HG02970 (cell line): ENCODE measurements around the gene PCBP3.
"Not testable (repeated sequence)": the region's sequence is repeated elsewhere in the genome, so short reads cannot be mapped to it uniquely, and the experiment has no call there.

ENCODE experiments used
- ATAC-seq: cut with Tn5 transposase; IDR thresholded peaks from one replicate; pipeline ENCODE4 v1.9.1; 2021; ENCODE audit warnings: mild to moderate bottlenecking, moderate library complexity, moderate number of reproducible peaks; ENCODE audit not compliant: unreplicated experiment, low FRiP score

Gene PCBP3

GRCh38 chr21:45948576-45949141 is 305.1 kb downstream of the PCBP3 start:
- ATAC-seq: no peak

DNA sequence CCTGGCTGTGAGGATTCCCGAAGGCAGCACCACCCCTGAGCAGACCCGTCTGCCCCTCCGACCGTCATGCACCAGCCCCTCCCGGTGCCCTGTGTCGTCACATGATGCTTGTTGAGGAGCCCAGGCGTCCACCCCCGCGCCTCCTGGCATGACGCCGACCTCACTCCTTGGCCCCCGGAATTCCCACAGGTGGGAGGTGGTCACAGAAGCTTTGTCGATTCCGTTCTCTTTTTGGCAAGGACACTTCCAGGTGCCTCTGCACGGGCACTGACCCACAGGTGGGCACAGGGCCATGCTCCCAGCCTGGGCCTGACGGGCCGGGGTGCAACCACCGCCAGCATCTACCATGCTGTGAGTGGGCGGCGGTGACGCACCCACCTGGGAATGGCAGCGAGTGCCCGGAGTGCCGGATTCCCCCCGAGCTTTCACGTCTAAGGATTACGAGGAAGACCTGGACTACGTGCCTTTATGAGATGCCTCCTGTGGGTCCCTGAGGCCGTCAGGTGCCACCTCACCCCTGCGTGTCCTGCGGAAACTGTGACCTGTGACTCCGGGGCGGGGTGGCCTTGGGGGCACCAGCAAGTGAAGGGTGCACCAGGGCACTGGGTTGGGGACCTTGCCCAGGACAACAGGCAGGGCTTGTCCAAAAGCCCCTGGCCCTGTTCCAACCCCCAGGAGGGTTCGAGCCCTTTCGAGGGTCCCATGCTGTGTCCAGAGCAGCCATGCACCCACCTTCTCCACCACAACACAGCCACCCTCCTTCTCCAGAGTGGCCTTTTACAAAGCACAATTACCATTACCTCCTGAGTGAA is 306.6 kb downstream of the PCBP3 start:
- no peak for ATAC-seq

- no peak for ATAC-seq
Observed at GRCh38 chr21:45950740-45951515, 307.4 kb downstream of the PCBP3 start.

DNA sequence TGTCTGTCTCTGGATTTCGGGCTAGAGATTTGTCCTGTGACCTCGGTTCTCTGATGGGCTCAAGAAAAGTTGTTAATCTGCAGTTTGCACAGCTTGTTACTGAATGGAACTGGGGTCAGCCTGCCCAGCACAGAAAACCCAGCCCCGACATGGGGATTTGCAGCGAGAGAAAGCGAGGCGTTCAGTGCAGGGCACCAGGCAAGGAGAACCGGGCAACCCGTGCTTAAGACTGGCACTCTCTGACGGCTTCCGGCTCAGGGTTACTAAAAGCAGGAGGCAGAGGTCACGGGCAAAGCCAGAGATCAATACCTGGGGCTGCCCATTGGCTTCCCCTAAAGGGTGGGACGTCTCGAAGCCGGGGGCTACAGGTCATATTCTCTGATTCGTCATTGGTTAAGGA is 308.2 kb downstream of the PCBP3 start:
- no peak for ATAC-seq

GRCh38 chr21:45952527-45952926 is 309.0 kb downstream of the PCBP3 start:
- not testable (repeated sequence) for ATAC-seq

- no peak for ATAC-seq
Observed at GRCh38 chr21:45952974-45953373, 309.4 kb downstream of the PCBP3 start.

DNA sequence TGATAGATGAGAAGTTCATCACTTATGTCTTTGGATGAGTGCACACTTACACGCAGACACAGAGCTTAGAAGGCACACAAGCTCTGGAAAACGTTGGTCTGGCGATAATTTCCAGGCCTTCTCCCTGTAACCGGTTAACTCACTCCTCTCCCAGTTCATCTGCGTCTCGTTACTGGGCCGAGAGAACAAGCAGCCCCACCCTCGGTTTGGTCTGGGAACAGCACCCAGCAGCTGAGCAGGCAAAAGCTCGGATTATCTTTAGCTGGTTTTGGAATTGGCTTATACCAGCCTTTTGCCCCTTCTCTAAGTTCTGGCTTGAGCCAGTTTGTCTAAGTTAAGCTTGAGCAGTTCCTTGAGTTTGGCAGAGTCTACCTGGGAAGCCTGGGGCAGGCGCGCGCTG is 310.7 kb downstream of the PCBP3 start:
- no peak for ATAC-seq

DNA sequence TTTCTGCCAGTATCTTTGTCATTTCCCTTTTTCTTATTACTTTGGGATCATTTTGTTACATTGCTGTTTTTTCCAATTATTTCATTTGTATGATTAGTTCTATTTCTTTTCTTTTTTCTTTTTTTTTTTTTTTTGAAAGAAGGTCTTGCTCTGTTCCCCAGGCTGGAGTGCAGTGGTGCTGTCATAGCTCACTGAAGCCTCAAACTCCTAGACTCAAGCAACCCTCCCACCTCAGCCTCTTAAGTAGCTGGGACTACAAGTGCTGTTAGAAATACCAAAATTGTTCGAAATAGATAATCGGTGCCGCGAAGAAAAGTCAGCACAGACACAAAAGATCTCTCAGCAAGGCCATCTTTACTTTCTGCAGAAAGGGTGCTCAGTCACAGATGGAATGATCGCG is 311.4 kb downstream of the PCBP3 start:
- ATAC-seq: no peak

- no peak for ATAC-seq
Observed at GRCh38 chr21:45957551-45957950, 314.0 kb downstream of the PCBP3 start.

DNA sequence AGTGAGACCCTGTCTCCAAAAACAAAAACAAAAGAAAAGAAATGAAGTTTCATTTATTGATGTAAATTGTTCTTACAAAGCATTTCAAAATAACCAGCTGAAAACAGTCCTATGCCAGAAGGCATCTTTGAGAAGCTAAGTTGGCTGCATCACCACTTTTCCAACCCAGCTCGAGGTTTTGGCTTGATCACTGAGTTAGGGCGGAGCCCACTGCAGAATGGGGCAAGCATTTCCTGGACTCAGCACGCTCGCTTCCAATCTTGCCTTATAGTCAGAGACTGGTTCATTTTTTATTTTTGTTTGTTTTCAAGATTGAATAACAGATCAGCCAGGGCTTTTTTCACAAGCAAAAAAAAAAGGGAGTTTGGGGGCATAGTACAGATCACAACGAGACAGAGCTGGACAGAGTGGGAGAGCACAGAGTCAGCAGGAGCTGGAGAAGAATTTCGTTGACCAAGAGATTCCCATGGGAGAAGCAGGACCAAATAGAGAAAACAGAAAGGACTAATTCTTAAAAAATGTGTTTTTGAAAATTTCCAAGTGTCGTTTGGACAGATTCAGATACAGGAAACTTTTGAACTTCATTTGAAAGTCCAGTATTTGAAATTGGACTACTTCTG is 314.6 kb downstream of the PCBP3 start:
- ATAC-seq: no peak

GRCh38 chr21:45959182-45959581 is 315.7 kb downstream of the PCBP3 start:
- no peak for ATAC-seq

GRCh38 chr21:45959779-45960390 is 316.4 kb downstream of the PCBP3 start:
- no peak for ATAC-seq

GRCh38 chr21:45961408-45961807 is 317.9 kb downstream of the PCBP3 start:
- ATAC-seq: not testable (repeated sequence)

- ATAC-seq: no peak
Observed at GRCh38 chr21:45962531-45963231, 319.2 kb downstream of the PCBP3 start.

DNA sequence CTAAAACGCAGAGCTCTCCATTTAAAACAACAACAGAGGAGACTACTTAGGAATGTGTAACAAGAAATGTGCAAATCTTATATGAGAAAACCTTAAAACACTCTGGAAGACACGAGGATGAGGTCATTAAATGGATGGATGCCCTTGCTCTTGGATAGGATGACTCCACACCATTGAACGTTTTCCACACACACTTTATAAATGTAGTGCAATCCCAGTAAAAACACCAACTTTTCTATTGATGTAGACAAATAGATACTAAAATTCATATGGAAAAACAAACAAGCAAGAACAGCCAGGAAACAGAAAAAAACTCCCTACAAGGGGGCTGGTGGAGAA is 319.7 kb downstream of the PCBP3 start:
- no peak for ATAC-seq

GRCh38 chr21:45964649-45965048 is 321.1 kb downstream of the PCBP3 start:
- no peak for ATAC-seq

- no peak for ATAC-seq
Observed at GRCh38 chr21:45965084-45965809, 321.7 kb downstream of the PCBP3 start.

GRCh38 chr21:45966791-45967394 is 323.4 kb downstream of the PCBP3 start:
- no peak for ATAC-seq
